HS-27A (cell line): Measurements from ENCODE around the gene UTF1.

Experiments used
- DNase-seq: peaks from one replicate; pipeline ENCODE4 v3.0.0-alpha.2; 2012; ENCODE audit warnings: low read depth, missing footprints

The UTF1 gene

DNA sequence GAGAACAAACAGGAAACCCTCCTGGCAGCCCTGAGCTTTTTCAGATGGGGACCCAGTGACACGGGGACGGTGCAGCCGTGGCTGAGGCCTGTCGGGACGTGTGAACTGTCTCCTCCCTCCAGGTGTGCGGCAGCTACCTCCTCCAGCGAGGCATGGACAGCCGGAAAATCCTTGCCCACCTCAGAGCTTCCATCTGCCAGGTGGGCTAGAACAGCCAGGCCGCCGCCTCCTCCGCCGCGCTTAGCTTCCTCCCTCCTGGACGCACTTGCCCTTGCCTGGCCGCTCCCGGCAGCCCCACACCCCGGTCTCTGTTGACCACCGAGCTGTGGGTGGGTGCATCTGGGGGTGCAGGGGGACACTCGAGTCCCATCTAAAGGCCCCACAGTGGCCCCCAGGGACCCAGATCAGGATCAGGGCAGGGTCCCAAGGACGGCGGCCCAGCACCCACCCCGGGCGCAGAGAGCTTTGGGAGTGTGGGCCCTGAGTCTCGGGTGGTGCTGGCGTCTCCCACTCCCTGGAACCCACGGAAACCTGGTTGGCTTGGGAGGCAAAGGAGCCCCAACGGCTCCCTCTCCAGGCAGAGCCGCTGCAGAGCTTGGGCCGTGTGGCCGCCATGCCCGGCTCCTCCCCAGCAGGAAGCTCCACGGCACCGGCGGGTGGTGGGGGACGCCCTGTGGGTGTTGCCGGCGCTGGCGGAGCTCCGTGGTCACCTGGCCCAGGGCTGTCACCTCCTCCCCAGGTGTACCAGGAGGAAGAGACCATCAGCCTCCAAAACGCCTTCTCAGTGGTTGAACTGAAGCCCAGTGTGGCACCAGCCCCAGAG is 32.9 kb upstream of the UTF1 start:
- no peak for DNase-seq

- no peak for DNase-seq
Measured at GRCh38 chr10:133197786-133198185, 32.2 kb upstream of the UTF1 start.

DNA sequence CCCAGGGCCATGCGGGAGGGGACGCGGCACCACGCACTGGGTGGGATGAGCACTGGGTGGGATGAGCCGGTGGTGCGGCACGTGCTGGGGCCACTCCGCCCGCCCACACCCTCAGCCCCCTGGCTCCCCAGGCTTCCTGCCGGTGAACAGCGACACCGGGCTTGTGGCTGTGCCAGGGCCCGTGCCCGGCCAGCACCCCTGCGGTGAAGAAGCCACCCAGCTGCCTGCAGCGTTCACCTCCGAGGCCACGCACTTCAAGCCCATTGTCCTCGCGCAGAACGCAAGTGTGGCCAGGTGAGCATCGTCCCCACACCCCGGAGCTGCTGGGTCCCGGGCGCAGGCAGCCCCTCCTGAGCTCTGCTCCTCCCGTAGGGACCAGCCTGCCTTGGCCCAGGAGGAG is 31.8 kb upstream of the UTF1 start:
- no peak for DNase-seq

- no peak for DNase-seq
Measured at GRCh38 chr10:133198621-133199487, 31.2 kb upstream of the UTF1 start.

- DNase-seq: no peak
Measured at GRCh38 chr10:133199488-133199885, 30.5 kb upstream of the UTF1 start.

DNA sequence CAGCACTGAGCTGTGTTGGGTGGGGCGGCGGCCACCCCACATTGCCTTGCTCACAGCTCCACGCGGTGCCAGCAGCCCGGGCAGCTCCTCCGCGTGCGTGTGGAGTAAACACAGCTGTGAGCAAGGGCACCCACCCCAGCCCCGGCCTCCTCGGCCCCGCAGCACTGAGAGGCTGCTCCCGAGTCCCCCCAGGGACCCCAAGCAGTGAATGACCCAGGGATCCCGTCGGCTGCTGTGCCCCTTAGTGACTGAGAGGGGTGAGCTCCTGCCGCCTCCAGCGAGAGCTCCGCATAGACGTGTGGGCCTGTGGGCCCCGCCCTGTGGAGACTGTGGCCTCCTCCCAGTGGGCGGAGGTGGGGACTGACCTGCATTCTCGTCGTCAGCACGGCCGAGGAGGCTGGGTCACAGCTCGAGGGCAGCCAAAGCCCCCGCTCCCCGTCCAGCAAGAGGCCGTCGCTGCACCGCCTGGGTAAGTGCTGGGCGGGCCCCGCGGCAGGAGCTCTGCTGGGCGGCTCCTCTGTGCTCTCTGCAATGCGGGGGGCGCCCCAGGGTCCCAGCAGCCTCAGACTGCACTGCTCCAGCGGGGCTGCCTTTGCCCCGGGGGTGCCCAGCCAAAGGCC is 29.9 kb upstream of the UTF1 start:
- no peak for DNase-seq

- no peak for DNase-seq
Measured at GRCh38 chr10:133200621-133201031, 29.4 kb upstream of the UTF1 start.

DNA sequence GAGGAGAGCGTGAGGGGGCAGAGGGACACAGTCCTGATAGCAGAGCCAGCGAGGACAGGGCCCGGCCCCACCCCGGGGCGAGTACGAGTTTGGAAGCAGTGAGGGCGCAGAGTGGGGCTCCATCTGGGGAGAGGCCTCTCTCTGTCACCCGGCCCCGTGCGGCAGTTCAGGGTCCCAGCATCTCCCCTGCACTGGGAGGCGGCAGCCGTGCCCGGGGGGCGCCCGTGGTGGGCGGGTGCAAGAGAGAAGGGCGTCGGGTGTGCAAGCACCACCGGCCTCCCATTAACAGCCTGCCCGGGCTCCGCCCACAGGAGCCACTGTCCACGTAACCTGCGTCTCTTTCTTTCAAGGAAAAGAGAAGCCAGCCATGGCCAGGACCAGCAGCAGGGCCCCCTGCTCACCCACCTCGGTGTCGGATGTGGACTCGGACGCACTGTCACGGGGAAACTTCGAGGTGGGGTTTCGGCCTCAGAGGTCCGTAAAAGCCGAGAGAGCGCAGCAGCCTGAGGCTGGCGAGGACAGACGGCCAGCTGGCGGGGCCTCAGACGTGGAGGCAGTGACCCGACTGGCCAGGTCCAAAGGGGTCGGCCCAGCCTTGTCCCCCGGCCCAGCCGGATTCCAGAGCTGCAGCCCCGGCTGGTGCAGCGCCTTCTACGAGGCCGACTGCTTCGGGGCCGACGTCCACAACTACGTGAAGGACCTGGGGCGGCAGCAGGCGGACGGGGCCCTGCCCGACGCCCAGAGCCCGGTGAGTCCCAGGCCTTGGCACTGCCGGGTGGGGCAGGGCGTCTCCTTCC is 28.7 kb upstream of the UTF1 start:
- DNase-seq: no peak

DNA sequence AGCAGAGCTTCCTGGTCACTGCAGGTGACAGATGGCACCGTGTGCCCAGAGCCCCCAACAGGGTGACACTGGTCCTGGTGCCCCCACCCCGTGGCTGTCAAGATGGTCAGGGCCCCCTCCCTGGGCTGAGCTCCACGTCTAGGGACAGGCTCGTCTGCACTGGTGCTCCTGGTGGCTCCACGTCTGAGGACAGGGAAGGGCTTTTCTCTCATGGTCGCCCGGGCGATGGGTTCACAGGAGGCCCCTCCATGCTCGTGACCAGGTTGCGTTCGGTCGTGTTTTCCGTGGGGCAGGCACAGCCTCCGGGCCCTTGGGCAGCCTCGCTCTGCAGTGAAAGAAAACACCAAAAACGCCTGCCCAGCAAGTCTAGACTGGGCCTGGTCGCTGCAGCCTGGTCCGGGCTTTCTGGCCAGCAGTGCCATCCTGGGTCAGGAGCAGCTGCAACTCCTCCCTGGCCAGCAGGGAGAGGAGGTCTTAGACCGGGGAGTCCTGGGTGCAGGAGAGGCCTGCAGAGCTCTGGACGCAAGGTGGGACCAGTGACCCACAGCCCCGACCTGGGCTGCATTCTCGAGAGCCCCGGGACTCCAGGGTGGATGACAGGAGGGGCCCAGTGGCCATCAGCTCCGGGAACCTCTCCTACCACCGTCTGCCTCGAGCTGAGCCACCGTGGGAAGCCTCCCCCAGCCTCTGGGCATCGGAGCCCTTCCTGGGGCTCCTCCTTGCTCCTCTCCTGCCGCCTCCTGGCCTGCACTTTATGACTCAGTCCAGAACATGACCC is 27.9 kb upstream of the UTF1 start:
- no peak for DNase-seq

- DNase-seq: no peak
Measured at GRCh38 chr10:133202778-133203651, 27.0 kb upstream of the UTF1 start.

DNA sequence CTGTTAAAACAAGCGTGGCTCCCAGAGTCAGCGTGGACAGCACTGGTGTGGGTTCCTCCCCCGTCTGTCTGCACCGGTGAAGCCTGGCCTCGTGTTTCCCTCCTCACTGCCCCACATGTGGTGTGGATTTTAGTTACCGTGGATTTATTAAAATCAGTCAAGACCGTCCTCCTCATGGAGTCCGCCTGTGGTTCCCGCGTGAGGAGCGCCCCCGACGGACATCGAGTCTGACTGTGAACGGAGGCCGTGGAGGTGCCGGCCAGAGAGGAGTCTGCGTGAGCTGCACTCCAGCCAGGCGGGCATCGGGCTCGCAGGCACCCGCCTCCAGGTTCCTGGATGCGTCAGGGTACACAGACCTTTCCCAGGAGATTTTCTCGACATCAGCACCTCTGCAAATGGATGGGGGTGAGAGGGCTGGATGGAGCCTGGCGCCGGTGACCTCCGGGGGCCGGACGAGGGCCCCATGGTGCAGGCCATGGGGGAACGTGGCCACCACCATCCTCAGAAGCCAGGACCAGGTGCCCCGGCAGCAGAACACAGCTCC is 26.3 kb upstream of the UTF1 start:
- DNase-seq: no peak

DNA sequence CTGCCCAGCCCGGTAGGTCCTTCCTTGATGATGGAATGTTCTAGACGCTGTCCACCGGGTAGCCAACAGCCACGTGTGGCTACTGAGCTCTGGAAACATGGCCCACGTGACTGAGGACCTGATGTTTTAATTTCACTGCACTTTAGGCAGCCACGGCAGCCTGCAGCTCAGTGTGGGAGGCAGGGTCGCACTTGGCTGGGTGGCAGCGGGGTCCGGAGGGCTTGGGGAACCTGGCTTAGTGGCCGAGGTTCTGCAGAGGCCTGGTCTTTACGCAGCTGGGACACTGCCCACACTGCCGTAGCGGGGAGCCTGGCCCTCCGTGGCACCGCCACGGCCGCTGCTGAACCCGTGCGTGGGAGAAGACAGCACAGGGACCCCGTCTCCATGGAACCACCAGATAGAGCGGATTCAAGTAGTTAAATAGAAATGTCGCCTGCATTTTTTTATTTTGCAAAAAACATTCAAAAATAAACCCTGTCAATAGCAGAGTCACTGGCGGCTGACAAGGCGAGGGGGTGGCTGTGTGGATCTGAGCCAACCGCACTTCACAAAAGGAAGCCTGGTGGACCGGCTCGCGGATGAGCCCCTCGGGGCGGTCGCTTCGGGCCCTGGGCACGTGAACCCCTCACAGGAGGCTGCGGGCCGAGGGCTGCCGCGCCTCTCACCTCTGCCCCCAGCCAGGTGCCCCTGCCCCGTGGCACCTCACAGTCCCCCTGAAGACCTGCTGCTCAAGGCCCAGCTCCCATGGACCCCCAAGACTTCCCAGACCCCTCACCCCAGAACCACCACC is 25.6 kb upstream of the UTF1 start:
- DNase-seq: no peak

GRCh38 chr10:133205146-133205545 is 24.9 kb upstream of the UTF1 start:
- no peak for DNase-seq

DNA sequence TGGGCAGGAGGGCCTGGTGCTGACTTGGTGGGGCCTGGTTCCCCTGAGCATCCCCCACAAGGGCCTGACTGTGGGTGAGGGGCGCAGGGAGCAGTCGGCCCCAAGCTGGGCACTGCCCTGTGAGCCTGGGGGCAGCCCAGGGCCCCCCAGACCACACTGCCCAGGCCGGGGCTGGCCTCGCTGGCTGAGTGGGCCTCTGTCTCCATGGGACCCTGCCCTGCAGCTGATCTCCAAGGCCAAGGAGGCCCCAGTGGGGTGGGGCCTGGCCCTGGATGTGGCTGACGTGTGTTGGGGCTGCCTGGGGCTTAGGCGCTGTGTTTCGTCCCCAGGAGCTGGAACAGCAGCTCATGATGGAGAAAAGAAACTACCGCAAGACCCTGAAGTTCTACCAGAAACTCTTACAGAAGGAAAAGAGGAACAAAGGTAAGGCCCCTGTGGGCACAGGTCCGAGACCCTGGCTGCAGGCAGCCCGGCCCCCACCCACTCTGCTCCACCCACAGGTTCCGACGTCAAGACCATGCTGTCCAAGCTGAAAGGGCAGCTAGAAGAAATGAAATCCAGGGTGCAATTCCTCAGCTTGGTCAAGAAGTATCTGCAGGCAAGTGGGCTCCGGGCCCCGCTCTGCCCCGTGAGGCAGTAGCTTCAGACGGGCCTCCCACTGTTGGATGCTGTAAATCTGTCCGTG is 23.5 kb upstream of the UTF1 start:
- no peak for DNase-seq

GRCh38 chr10:133207041-133207600 is 22.9 kb upstream of the UTF1 start:
- DNase-seq: no peak

- no peak for DNase-seq
Measured at GRCh38 chr10:133207627-133208026, 22.4 kb upstream of the UTF1 start.

- no peak for DNase-seq
Measured at GRCh38 chr10:133208466-133208865, 21.6 kb upstream of the UTF1 start.

DNA sequence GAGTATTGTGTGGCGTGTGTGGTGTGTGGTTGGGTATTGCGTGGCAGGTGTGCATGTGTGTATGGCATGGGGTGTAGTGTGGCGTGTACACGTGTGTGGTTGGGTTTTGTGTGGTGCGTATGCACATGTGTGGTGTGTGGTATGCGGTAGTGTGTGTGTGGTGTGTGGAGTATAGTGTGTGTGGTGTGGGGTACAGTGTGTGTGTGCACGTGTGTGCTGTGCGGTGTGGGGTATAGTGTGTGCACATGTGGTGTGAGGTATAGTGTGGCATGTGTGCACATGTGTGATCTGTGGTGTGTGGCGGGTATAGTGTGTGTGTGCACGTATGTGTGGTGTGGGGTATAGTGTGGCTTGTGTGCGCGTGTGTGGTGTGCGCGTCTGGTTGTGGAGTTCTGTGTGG is 20.9 kb upstream of the UTF1 start:
- DNase-seq: no peak
